NCI-H1930 (cell line): ENCODE results near the gene RPL13.
"Not testable (repeated sequence)": the region's sequence is repeated elsewhere in the genome, so short reads cannot be mapped to it uniquely, and the experiment has no call there.

Source experiments
- DNase-seq, 2 experiments: peaks; one replicate each; lab custom pipeline; 2025; lab: John Stamatoyannopoulos, UW

The RPL13 gene

GRCh38 chr16:89577055-89577759, 16.7 kb downstream of the RPL13 start:
- no peak for DNase-seq

- no peak for DNase-seq
These were observed 18.9 kb downstream of the RPL13 start for GRCh38 chr16:89579351-89579750.

DNA sequence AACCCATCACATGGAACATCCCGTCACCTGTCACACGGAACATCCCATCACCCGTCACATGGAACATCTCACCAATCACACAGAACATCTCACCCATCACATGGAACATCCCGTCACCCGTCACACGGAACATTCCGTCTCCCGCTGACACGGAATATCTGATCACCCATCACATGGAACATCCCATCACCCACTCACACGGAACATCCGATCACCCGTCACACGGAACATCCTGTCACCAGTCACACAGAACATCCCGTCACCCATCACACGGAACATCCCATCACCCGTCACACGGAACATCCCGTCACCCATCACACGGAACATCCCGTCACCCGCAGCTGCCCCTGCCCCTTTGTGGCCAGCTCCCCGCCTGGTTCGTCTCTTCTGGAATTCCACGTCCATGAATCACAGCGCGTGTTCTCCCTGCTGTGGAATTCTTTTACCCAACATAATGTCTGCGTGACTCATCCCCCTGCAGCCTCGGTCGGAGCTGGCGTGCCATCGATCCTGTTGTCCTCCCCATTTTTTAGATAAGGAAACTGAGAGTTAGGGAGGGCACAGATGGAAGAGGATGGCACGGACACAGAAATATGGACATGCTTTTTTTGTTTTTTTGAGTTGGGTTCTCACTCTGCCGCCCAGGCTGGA, 20.7 kb downstream of the RPL13 start:
- no peak for DNase-seq

- DNase-seq: no peak
These were observed 21.5 kb downstream of the RPL13 start for GRCh38 chr16:89581861-89582563.

GRCh38 chr16:89582614-89583196, 22.2 kb downstream of the RPL13 start:
- no peak for DNase-seq

- DNase-seq: no peak
These were observed 22.9 kb downstream of the RPL13 start for GRCh38 chr16:89583197-89583894.

DNA sequence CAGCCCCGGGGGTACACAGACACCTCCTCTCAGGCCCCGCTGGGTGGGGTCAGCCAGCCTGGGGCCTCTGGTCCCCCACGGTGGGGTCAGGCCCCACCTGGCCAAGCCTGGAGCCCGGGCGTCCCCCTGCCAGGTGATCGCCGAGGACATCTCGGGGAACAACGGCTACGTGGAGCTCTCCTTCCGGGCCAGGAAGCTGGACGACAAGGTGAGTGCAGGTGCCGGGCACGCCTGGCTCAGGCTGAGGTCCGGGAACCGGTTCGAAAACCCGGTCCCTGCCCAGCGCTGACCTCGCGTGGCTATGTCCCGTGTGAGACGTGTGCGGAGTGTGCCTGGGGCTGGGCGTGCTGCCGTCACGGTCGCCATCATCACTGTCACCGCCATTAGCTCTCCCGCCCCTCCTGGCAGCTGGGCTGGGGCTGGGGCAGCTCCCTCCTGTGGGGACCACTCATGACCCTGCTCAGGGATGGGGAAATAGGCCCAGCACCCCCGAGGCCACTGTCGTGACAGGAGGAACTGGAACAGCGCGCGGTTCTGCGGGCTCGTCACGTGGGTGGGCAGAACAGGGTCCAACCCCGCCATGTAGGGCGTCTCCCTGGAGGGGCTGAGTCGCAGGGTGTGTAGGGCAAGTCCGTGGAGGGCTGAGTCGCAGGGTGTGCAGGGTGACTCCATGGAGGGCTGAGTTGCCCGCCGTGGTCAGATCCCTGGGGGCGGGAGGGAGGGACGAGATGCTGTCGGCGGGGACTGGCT, 23.6 kb downstream of the RPL13 start:
- DNase-seq: no peak

DNA sequence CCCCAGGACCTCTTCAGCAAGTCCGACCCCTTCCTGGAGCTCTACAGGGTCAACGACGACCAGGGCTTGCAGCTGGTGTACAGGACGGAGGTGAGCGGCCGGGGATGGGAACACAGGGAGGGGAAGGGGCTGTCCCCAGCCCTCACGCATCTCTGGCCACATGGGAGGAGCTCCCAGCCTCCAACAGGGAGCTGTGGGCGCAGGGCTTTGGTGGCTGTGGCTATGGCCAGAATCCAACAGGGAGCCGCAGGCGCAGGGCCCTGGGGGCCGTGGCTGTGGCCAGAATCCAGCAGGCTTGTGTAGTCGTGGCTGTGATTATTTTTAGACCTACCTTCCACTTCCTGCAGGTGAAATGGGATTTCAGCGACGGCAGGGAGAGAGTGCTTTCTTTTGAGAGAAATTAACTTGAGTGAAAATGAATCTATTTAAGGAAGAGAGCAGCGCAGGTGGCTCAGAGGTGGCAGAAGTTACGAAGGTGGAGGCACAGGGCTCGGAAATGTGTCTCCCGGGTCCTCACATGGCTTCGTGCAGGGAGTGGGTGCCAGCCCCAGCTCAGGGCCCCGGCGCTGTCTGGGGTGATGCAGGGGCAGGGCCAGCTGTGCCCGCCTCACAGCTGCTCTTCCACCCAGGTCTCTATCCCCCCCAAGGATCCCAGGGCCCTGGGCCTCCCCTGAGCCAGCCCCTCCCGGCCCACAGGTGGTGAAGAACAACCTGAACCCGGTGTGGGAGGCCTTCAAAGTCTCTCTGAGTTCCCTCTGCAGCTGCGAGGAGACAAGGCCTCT, 24.5 kb downstream of the RPL13 start:
- DNase-seq: no peak

DNA sequence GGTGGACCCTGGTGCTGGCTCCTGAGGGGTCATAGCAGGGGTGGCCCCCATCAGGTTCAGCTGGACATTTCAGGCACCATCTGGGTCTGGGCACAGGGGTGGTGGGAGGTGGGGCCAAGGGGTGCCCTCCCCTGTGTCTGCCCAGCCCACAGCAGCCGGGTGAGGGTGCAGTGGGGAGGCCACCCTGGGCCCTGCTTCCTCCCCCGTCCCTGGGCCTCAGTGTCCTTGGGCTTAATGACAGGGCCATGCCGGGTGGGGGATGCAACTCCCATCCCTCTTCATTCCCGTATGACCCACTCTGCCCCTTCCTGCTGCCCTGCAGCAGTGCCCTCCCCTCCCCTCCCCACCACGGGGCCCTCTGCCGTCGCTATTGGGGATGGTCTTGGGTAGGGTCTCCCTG, 25.7 kb downstream of the RPL13 start:
- DNase-seq: no peak

GRCh38 chr16:89586853-89587252, 26.4 kb downstream of the RPL13 start:
- no peak for DNase-seq

DNA sequence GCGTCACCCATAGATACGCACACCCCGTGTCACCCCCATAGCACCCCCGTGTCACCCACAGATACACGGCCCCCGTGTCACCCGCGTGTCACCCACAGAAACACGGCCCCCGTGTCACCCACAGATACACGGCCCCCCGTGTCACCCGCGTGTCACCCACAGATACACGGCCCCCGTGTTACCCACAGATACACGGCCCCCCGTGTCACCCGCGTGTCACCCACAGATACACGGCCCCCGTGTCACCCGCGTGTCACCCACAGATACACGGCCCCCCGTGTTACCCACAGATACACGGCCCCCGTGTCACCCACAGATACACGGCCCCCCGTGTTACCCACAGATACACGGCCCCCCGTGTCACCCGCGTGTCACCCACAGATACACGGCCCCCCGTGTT, 27.2 kb downstream of the RPL13 start:
- not testable (repeated sequence) for DNase-seq

GRCh38 chr16:89588413-89589109, 28.1 kb downstream of the RPL13 start:
- no peak for DNase-seq

DNA sequence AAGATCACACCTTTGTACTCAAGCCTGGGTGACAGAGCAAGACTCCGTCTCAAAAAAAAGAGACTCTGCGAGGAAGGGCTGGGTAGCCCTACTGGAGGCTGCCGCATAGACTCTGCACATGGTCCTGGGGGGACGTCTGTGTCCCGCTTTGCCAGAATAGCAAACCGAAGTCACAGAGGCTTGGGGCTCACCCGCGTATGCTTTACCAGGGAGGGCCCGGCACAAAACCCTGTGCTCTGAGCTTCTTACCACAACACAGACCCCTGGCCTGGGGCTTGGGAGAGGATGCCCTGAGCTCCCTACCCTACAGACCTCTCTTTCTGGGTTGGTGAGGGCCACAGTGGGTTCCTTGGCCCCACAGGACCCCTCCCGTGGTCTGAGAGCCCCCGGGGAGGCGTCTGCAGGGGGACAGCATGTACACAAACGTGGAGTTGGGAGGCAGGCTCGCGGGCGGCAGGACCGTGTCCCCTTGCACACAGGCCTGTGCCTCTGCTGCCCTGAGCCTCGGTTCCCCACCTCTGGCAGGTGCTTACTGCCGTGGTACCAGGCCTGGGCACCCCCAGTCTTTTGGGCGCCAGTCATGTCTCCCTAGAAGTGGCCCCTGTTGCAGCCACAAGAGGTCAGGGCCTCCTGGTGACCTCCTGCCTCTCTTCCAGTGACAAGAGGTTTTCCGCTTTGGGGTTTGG, 28.9 kb downstream of the RPL13 start:
- no peak for DNase-seq

GRCh38 chr16:89593841-89594240, 33.4 kb downstream of the RPL13 start:
- DNase-seq: no peak

DNA sequence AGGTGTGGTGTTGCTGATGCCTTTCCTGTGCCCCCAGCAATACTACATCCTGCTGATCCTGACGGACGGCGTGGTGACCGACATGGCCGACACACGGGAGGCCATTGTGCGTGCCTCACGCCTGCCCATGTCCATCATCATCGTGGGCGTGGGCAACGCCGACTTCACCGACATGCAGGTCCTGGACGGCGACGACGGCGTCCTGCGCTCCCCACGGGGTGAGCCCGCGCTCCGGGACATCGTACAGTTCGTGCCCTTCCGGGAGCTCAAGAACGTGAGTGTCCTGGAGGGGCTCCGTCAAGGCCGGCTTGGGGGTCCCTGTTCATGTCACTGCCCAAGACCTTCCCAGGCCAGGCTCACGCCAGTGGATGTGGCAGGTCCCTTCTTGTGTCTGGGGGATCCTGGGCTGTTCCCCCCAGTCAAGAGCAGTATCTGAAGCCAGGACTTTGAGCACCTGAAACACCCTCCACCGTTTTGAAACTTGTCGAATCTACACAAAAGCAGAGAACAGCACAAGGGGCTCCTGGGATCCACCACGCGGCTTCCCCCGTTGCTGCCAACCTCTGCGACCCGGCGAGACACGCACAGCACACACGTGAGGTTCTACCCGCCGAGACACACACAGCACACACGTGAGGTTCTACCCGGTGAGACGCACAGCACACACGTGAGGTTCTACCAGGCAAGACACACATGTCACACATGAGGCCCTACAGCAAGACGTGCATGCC, 35.0 kb downstream of the RPL13 start:
- no peak for DNase-seq

- no peak for DNase-seq
These were observed 35.7 kb downstream of the RPL13 start for GRCh38 chr16:89596061-89596689.

- no peak for DNase-seq
These were observed 36.6 kb downstream of the RPL13 start for GRCh38 chr16:89596957-89597649.

DNA sequence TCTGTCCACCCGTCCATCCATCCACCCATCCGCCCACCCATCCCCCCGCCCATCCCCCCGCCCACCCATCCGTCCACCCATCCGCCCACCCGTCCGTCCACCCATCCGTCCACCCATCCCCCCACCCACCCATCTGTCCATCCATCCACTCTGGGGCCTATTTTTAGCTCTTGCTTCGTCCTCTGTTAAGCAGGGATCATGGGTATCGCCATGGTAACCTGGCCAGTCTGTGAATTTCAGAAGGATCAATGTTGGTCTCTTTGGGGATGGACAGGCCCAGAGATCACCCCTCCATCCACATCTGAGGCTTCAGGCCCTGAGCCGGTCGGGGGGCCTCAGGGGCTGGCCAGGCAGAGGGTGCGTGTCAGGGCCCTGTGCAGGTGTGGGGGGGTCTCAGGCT, 37.7 kb downstream of the RPL13 start:
- no peak for DNase-seq
